GM19035 (cell line): ENCODE results near the gene TMEM131.

Experiments
- ATAC-seq: cut with Tn5 transposase; IDR thresholded peaks from one replicate; pipeline ENCODE4 v1.9.1; 2021; ENCODE audit not compliant: unreplicated experiment

TMEM131 gene

DNA sequence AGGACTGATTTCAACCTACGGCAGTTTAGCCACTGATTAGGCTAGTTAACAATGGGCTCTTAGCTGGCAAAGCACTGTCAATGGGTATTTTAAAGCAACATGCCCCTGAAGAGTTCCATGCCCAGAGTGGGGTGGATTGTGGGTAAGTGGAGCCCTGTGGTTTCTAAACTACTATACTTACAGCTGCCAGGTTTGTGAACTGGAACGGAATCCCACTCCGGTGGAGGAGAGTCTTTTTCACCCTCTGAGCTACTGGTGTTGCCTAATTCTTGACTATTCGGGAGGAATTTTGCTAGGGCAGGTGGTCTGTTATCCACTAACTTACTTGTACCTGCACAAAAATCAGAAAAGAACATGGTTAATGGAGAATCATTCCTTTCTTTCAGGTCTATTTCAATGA, 229.8 kb downstream of the TMEM131 start:
- ATAC-seq, result no peak

DNA sequence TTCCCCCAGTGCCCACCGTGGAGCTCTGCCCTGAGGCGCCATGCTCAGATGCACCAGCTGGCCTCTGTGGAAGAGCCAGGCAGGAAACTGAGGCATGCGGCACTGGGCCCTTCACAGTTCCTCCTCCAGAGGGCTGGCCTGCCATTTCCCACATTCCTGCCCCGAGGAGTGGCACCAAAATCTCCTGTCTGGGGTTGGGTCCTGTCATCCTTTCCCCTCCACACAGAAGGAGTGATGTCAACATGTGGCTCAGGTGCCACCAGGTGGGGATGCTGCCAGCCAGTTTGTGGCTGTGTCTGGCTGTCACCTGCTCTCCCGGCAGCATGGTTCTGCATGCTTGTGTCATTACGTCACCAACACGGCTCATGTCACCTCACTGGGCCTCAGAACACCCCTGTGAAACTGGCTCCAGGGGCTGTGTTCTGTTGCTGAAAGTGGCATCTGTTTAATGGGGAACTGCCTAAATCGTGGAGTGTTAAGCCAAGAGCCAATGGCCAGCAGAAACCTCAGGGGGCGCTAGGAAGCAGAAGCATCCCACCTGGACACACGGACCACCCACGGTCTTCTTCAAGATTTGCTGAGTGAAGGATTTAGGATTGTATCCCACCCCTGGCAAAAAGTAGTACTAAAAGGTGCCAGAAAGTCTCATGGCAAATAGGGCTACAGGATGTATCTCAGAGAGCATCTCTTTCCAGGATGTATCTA, 231.0 kb downstream of the TMEM131 start:
- ATAC-seq, result no peak

DNA sequence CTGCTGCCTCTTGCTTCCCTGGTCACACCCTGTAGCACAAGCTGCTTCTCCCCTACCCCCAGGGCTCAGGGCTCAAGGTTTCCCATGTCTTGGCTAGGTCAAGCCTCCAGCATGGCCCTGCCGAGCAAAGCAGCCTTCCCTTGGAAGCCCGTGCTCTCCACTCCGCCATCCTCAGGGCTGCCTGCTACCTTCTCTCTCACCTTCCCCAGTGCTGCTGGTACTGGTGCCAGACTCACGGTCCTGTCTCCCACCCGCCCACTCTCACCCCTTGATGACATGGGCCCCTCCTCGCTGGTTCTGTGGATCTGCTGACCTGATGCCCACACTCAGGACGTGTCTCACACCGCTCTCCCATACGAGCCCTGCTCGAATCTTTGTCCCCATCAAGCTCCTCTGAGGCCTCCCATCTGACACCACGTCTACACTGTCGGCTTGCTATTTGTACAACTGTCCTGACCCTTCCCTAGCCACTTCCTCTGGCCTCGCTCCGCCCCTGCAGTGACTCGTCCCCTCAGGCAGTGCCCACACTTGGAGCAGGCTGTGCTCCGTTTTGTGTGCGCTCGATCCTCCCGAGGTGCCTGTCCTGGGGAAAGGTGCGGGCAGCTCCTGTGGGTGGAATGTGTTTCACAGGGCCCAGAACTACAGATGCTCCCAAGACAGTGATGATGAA, 232.4 kb downstream of the TMEM131 start:
- ATAC-seq, result no peak

DNA sequence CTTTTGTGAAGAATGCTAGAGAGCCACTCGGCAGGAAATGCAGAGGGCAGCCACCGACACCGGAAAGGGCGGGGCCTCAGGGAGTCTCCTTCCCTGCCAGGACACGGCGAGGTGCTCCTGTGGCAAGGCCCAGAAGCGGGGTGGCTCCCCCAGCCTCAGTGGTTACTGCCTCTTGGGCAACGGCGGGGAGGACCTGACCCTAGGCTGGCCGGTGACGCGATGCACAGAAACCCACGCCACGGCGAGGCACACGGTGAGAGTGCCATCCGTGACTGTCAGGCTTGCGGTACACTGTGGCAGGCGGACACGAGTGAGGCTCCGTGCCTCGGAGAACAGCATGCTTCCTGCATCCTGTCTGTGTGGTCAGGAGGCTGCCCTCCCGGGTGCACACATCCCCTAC, 234.6 kb downstream of the TMEM131 start:
- ATAC-seq, result no peak

DNA sequence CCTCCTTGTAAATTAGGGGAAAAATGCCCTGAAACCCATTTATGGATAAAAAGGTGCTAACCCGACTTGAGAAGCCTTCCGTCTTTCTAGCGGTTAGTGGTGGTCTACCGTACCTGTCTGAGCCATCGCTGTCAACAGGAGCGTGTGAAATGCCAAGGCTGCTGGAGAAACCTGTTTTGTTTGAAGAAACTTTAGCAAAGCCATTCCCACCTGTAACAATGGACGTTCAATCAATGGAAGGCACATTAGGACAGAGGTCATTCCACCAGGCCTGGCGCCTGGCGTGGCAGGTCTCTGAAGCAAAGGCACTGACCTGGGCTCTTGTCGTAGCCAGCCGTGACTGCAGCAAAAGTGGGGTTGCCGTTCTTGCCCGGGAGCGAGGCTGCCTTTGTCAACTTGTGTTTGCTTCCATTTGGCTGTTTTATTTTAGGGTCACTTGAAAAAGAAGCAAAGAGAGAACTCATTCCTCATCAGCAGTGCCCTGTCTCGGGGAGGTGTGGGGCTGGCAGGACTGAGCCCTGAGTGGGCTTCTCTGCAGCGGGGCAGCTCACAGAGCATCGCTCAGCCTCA, 235.2 kb downstream of the TMEM131 start:
- ATAC-seq, result no peak

DNA sequence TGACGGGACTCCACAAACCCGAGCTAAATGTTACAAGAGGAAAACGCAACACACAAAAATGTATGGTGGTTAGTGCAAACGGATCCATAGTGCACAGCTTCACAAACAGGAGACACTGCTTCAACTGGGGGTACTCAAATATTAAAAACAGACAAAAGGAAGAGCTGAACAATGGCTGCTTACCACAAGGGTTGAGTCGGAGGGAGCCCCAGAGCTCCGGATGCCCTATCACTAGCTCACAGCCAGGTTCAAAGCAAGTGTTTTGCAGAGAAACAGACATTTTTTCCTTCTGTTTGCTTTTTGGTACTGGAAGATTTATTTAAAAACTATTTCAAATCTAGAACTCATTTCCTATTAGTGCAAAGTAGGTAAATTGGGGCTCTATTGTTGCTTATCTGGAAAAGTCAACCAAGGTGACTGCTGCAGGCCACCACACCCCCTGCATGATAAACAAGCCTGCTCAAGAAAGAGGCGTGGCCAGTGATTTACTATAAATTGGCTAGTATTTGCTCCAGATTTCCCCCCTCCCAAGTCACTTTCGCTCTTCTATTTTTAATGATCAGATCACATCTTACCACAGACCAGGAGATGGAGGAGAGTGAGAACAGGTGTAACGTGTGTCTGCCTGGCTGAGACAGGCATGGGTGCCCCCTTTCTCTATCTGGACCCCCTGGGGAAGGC, 235.9 kb downstream of the TMEM131 start:
- ATAC-seq, result no peak

DNA sequence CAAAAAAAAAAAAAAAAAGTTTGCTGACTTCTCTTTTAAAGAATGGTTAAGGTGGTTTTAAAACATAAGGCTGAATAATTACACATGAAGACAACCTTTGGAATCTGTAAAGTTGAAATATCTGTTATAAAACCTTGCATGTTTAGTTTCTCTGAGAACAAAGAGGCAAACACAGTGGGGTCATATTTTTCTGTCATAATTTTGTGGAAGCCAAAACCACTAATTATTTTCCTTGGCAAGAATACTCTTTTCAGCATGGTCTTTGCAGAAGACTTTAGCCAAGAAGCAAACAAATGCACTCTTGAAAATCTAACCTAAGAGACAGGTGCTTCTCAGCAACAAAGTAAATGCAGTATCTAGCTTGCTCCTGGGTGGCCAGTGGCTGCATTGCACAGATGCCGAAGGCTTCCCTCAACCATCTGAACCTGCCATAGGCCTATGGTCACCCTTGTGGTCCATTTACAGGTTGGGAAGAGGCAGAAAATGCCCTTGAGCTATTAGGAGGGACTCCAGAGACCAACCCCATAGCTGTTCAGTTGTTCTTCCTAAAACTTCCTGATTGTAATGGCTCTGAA, 237.5 kb downstream of the TMEM131 start:
- ATAC-seq, result no peak

DNA sequence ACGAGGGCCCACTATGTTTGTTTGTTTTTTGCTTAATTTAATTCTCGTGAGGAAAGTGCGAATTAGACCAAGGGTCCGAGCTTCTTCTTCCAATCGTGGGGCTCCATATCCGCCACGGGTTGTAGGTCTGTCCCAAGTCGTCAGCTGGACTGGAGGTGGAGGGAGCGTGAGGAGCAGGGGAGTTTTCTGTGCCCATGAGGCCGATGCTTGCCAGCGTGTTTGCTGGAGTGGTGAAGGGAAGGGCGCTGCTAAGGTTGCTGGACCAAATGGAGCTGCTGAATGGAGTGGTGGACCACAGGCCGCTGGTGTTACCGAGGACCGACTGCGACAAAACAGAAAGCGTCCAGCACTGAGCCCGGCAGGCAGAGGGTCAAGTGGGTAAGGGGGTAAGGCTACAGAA, 238.7 kb downstream of the TMEM131 start:
- no peak for ATAC-seq

DNA sequence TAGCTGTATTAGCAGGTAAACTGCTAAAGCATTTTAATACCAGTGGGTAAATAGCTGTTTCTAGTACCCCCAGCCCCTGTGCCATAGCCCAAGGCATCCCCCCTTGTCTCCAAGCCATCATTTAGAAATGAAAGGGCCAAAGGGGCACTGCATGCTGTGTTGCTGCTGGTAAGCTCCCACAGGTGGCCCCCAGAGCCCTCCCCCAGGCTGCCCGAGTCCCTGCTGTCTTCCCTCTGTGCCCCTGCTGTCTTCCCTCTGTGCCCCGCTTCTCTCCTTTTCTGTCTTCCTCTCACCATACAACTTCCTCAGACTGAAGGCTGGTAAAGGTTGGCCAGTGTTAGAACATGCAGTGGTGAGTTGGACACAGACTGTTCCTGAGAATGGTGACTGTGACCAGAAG, 240.3 kb downstream of the TMEM131 start:
- ATAC-seq, result no peak

DNA sequence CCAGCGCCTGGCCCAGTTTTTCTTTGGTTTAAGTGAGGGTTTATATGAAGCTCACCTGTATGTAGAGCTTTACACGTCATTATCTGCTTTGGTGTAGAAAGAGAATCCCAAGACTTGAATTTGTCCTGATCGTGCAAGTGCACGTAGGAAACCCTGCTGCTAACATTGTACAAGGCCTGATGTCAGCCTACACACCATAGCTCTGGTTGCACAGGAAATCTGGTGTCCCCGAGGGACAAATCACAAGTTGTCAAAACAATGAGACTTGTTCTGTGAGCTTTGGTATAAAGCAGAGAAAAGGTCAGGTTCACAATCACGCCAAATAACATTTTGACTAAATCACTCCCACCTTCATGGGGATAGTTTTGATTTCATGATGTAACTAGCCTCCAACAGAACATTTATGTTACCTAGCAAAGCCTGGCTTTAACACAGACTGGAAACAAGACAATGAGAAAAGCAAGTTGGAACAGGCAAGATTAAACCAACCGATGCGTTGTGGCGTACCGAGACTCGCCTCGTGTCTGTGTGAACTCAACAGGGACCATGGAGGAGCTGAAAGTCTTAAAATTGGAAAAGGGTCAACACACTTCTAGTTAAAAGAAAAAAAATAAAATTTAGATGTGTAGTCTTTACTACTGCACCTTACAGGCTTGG, 240.9 kb downstream of the TMEM131 start:
- ATAC-seq, result no peak

DNA sequence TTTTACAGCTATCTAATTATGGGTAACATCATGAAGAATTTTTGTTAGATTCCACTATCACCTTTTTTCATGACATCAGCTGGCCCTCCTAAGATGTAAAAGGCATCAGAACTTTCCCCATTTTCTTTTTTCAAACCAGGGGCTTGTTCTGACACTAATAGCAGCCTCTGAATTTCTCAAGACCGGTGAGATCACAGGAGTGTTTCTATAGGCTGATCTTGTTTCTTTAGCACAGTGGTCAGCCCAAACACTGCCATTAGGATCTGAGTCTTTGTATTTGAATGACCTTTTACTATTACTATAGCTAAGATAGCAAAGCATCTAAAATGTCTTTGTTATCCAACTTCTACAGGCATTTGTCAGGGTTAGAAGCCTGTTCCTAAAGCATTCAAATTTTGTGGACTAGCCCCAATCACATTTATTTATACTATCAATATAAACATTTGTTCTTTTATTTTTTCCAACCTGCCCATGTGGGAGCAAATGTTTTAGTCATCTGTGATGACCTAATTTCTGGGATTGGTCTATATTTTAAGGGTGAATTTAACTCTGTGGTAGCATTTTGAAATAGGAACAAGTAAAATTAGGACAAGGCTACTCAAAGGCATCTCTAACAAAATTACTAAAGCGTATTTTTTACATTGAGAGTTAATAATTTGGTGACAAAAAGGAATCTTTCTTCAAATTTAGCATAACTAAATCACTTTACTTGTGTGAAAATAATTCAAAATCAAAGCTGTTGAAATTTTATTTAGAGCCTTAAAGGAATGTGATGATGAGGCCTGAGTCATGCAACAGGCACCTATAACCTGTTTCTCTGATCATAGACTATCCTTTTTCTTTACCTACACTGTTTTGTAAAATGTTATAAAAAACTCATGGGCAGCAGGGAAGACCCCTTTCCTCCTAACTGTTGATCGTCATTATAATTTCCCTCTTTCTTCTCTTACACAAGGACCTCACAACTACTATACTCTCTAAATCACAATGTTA, 243.1 kb downstream of the TMEM131 start:
- ATAC-seq, result no peak

DNA sequence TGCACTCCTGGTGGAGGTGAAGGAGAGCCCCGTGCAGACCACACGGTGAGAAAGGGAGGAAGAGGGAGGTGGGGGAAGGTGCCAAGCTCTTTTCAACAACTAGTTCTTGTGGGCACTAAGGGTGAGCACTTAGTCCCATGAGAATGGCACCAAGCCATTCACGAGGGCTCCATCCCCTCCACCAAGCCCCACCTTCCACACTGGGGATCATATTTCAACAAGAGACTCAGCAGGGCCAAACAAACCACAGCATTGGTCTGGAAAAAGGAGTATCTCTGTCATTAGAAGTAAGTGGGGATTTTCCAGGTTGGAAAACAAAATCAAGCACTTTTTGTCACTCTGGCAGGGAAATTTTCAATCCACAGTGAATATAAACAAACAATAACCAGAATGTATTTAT, 244.0 kb downstream of the TMEM131 start:
- ATAC-seq, result no peak

DNA sequence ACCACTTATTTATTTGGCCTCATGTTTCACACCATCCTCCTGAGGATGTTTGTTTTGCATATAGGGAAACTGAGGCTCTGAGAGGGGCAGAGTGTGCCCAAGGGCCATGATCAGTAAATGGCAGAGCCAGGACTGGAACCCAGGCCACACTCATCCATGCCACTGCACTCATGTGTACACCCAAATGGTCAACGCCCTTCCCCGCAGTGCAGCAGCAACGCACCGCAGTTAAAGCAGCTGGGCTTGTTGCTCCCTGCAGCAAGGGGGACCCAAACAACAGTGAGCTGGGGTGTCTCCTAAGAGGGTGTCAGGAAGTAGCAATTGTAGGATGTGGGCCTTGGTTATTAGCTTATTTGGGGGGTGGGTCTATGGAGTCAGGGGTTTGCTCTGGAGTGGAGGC, 245.7 kb downstream of the TMEM131 start:
- no peak for ATAC-seq

DNA sequence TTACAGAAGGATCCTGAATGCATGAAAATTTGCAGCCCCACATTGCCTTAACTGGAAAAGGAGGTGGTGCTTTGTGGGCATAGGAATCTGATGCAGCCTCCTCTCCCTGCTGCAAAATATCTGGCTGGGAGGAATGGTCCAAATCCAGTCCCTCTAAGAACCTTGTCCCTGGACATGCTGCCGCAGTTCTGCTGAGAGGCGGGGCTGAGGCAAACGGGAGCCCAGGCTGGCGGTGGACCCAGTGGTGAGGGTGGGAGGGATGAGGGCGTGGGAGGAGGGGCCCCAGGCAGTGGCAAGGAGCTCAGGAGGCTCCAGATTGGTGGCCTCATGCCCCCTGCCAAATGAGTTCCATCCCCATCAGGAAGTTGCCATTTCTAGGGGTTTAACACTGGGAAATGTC, 246.2 kb downstream of the TMEM131 start:
- ATAC-seq, result no peak

DNA sequence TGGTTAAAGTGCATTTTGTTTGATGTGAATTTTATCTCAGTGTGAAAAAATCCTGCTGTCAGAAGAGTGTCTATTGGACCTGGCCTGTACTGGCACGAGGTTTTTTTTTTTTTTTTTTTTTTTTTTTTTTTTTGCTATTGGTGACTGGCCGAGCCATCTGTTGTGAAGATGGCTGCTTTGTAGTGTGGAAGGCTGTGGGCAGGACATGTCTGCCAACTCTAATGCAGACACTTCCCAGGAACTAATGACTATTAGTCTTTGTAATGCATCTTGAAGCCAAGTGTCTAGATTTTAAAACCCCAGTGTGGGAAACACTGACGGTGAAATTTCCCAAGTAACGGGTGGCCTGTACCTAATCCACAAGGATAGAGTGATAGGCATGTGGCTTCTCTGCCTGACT, 248.0 kb downstream of the TMEM131 start:
- ATAC-seq, result no peak

DNA sequence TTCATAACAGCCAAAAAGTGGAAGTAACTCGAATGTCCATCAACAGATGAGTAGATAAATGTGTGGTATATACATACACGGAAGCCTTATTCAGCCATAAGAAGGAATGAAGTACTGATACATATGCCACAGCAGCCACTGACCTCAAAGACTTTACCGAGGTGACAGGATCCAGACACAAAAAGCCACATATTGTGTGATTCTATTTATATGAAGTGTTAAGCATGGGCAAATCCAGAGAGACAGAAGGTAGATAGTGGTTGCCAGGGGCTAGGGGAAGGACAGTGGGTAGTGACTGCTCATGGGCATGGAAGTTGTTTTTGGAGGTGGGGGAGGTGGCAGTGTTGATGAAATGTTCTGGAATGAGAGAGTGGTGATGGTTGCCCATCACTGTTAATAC, 248.5 kb downstream of the TMEM131 start:
- ATAC-seq, result no peak

DNA sequence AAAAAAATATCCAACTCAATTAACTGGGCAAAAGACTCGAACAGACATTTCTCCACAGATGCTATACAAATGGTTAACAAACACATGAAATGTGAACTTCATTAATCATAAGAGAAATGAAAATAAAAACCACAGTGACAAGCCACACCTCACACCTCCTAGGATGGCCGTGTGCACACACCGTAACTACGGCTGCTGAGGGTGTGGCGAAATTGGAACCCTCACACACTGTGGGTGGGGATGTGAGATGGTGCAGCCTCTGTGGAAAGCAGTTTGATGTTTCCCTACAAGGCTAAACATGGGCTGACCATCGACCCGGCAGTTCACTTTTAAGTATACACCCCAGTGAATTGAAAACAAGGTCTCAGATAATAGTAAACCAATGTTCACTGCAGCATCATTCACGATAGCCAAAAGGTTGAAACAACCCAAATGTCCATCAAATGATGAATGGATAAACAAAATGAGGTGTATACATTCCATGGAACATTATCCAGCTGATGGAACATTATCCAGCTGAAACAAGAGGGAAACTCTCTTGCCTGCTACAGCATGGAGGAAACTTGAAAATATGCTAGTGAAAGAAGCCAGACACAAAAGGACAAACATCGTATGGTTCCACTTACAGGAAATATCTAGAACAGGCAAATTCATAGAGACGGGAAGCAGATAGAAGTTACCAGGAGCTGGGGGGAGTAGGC, 250.1 kb downstream of the TMEM131 start:
- no peak for ATAC-seq

DNA sequence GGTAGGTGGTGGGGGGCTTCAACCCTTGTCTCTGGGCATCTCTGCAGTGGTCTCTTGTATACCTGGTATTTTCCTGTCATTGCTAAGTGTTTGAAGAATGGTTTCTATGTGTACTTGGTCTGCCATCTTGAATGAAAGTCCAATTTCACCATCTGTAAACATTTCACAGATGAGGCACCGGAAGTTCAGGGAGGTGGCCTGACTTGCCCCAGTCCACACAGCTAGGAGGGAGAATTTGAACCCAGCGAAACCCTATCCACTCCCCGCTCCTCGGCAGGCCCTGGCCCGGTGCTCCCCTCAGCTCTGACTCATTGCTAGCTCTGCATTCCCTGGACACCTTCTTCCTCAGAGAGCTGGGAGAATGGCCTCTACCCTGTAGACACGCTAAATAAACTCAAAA, 251.8 kb downstream of the TMEM131 start:
- no peak for ATAC-seq

DNA sequence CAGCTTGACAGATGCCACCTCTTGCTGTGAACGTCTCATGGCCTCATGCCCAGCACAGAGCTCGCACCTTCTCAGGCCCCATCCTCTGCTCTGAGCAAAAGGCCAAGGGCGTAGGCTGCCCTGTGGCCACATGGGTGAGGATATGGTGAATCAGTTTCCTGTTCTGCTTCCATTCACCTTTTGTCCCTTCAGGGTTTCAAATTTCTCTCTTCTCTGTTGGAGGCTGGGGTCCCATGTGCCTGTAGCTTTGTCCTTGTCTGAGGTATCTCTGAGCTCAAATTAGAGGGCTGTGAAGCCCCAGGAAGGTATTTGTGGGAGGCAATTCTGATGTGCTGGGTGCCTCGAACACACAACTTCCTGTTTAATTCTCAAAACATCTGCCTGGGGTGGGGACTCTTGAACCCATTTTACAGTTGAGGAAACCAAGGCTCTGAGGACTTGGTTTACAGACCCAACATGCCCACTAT, 253.3 kb downstream of the TMEM131 start:
- no peak for ATAC-seq
